ENCODE data around the gene ANKRD10.
"Not testable (repeated sequence)": the region's sequence is repeated elsewhere in the genome, so short reads cannot be mapped to it uniquely, and the experiment has no call there.

Gene ANKRD10

DNA sequence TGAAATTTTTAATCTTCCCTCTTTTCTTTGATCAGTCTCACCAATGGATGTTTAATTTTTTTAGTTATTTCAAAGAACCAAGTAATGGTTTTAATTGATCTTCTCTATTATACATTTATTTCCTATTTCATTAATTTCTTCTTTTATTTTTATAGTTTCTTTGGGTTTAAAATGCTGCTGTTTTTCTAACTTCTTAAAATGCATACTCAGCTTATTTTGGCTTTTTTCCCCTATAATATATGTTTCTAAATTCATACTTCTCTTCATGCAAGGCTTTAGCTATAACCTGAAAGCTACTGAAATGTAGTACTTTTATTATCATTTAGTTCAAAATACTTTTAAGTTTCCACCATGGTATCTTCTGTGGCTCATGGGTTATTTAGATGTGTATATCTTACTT is 53.9 kb downstream of the ANKRD10 start:
- no peak for DNase-seq

DNA sequence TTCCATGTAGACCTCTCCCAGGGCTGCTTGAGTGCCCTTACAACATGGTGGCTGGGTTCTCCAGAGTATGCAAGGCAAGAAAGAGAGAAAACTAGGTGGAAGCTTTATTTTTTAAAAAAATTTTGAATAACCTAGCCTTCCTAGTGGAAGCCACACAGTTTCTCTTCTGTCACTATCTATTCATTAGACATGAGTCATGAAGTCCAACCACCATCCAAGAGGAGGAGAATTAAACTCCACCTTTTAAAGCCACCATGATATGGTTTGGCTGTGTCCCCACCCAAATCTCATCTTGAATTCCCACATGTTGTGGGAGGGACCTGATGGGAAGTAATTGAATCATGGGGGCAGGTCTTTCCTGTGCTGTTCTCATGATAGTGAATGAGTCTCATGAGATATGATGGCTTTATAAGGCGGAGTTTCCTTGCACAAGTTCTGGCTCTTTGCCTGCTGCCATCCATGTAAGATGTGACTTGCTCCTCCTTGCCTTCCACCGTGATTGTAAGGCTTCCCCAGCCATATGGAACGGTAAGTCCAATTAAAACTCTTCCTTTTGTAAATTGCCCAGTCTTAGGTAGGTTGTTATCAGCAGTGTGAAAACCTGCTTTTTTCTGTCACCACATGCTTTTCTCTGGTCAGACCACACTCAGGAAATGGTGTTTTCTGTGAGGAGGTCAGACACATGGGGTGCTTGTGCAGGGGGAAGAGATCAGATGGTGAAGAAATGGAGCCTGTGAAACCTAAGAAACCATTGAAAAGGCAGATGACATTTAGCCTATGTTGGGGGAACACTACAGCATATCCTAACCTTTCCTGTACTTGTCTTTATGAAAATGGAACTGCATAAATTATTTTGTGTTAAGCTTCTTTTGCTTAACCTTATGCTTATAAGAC is 57.7 kb downstream of the ANKRD10 start:
- DNase-seq: no peak

DNA sequence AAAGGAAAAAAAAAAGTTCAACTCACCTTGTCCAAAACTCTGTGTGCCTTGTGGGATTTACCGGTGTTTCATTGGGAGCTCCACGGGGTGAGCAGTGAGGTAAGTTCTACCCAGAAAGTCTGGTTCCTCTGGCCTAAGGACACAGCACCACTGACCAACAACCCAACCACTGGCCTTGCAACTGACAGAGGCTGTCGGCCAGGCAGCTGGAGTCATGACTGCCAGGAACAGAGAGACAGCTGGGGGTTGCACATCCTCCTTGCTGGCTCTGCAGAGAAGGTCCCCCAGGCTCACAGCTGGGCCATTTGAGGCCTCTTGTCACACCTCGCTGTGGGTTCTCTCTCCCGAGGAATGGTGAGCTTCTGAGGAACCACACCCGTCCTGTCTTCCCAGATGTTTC is 59.5 kb downstream of the ANKRD10 start:
- DNase-seq: no peak

DNA sequence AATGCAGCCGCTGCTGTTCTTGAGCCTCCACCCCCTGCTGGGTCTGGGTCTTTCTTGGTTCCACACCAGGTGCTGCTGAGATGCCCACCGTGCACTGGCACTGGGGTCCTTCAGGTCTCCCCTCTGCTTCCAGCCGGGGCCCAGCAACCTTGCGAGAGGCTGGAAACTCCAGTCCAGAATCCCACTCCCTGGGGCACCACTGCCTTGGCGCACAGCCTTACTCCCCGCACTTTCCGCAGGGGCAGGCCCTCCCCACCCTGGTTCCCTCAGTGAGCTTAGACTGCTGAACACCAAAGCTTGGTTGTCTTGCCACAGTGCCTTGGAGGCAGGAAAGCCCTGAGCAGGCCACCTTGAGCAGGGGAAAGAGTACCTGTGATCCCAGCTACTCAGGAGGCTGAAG is 60.0 kb downstream of the ANKRD10 start:
- DNase-seq: no peak

DNA sequence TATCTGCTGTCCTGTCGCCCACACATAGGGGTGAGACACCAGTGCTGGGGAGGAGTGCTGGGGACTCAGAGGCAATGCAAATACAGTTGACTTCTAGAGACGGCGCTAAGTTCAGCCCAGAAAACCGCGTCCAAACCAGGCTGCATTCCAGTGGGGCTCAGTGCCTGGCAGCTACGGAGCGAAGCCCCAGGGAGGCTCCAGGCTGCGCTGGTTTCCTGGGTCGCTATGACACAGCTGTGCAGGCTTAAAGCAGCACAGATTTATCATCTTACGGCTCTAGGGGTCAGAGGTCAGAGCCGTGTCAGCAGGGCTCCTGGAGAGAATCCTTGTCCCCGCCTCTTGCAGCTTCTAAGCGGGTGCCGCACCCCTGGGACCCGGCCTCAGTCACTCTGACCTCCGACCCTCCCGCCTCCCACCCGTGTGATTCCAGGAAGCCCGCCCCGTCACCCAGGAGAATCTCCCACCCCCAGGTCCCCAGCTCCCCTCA is 61.6 kb downstream of the ANKRD10 start:
- no peak for DNase-seq

DNA sequence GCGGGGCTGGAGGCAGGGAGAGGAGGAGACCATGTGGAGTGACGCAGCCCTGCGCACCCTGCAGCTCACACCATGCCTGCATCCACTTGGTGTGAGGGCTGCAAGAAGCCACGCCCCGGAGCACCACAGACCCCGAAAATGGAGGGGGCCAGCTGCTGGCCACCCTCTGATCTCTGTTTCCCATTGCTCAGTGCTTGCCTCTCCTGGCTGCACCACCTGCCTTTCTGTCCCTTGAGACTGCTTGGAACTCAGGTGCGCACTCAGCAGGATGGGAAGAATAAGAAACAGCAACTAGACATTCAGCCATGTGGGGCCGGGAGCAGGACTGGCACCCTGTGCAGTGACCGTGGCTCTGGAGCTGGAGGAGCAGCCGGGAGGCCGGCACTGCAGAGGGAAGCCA is 64.0 kb downstream of the ANKRD10 start:
- DNase-seq: no peak

DNA sequence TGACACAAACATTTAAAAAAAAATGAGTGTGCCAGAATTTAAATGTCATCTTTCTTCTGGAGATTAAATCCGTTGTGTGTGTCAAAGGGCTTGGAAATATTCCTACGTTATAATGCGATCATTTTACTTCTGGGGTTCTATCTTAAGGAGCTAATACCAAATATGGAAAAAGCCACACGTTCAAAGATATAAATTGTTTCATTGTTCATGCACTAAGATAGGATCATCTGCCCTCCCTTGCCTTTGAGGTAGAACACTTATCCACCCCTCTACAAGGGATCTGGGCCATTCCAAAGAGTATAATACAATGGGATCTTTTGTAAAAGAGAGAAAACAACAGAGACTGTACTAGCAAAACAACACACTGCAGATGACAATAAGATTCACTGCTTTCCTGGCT is 64.9 kb downstream of the ANKRD10 start:
- no peak for DNase-seq

DNA sequence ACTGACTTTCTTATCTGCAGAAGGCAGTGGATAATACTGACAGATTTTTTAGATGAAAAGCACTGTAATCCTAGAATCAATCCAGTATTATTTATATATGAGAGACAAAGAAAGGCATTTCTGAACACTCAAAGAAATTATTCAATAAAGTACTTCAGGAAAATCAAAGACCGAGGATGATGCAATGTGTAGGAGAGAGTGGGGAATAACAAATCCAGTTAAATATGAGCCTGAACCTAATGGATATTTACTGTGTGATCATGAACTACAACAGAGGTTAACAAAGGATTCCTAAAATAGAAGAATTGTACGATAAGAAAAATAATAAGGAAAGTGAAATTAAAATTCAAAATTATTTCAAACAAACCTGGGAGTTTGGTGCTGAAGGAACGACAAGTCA is 69.3 kb downstream of the ANKRD10 start:
- no peak for DNase-seq

DNA sequence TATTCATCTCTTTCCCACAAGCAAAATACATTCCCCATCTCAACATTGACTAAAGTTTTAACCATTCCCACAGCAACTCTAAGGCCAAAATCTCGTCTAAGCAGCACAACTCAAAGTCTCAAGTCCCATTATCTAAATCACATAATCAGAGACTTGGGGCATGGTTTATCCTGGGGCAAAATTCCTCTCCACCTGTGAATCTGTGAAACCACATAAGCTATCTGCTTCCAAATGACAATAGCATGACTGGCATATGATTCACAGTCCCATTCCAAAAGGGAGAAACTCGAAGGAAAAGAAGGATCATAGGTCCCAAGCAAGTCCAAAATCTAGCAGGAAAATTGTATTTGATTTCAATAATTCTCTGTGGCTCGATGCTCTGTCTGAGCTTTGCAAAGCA is 73.0 kb downstream of the ANKRD10 start:
- DNase-seq: no peak

DNA sequence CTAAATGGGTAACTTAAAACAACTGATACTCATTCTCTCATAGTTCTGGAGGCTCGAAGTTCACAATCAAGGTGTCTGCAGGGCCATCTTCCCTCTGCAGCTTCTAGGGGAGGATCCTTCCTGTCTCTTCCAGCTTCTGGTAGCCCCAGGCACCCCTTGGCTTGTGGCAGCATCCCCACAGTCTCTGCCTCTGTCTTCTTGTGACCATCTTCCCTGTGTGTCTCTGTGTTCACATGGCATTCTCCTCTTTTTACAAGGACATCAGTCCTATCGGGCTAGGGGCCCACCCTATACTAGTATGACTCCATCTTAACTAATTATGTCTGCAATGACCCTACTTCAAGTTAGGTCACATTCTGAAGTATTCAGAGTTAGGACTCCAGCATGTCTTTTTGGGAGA is 73.5 kb downstream of the ANKRD10 start:
- no peak for DNase-seq

DNA sequence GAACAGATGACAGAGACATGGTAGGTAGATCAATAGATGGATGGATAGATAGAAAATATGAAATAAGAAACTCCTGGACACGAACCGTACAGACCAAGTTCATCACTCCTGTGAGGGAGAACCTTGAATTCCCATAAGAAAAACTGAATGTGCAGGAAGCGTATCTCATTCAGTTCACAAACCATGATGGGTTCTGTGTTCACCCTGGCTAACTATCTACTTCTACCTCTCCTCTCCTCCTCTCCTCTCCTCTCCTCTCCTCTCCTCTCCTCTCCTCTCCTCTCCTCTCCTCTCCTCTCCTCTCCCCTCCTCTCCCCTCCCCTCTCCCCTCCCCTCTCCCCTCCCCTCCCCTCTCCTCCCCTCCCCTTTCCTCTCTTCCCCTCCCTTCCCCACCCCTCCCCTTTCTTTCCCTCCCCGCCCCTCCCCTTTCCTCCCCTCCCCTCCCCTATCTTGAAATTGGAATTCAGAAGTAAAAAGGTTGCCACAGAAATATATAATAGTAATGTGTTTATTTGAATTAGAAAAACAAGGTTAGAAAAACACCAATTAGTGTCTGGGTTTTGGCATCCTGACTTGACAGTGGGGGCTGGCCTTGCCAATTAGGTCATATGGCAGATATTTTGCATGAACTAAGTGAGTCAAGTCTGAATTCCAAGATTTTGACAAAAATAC is 75.9 kb downstream of the ANKRD10 start:
- DNase-seq: no peak

DNA sequence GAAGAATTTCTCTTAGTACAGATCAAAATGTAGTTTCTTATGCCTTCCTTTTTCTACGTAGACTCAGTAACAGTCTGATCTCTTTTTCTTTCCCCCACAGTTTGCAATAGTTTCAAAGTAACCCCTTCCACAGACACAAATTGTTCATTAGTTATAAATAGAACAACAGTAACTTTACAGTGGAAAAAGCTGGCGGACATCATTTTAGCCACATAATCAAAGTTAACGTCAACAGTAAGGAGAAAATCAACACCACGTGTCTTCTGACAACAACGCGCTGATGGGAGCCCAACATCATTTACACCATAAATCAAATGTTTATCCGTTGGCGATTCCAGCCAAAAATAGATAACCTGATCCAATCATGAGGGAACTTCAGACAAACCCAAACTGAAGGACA is 76.8 kb downstream of the ANKRD10 start:
- no peak for DNase-seq

DNA sequence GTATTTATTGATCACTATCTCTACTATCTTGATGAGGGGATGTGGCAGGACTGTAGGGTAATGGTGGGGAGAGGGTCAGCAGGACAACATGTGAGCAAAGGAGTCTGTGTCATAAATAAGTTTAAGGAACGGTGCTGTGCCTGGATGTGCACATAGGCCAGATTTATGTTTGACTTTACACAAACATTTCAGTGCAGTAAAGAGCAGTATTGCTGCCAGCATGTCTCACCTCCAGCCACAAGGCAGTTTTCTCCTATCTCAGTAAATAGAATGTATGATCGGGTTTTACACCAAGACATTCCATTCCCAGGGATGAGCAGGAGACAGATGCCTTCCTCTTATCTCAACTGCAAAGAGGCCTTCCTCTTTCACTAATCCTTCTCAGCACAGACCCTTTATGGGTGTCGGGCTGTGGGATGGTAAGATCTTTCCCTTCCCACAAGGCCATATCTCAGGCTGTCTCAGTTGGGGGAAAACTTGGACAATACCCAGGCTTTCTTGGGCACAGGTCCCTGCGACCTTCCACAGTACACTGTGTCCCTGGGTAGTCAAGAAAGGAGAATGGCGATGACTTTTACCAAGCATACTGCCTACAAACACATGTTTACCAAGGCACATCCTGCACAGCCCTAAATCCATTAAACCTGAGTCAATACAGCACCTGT is 77.3 kb downstream of the ANKRD10 start:
- not testable (repeated sequence) for DNase-seq

DNA sequence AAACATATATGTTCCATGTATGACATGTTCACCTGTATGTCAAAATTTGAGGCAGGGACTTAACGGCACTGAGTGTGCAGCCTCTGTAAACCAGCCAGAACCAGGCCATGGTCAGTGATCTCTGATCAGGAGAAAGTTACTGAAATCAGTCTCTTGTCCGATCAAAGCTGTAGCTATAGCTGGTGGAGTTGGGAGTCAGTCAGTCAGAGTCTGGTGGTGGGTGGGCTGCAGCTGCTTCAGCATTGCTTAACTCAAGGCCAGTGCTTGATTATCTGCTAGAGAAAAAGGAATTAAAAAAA is 78.3 kb downstream of the ANKRD10 start:
- DNase-seq: no peak

DNA sequence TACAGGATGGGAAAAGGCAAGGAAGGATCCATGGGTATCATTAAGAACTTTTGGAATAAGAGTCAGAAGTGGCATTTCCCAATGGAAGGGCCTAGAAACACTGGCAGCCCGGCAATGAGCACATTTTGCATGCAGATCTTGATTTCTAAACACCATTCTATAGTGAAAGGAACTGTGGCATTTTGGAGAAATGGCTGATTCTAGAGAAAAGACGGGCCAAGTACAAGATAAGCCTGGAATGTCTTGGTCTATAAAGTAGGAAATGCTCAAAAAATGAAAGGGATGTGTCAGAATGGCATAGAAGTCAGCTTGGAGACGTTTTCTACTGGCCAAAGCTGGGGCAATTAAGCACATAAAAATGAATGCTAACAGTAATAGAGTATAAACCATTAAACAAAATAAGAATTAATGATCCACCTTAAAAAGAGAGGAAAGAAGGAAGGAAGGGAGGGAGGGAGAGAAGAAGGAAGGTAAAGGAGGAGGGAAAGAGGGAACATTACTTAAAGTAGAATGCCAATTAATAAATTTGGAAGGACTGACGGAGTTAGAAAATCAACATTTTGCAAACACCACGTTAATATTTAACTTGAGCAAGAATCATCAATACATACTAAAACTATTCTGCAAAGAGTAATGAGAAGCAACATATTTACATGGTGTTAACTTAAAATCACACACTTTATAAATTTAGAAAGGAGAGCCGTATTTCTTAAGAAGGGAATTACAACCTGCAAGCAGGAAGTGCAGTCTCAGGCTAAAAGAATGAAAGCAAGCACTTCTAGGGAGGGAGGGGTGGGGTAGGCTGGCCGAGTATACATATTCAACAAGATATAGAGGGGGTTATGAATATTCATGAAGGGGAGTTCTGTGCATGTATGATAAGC is 78.9 kb downstream of the ANKRD10 start:
- no peak for DNase-seq

DNA sequence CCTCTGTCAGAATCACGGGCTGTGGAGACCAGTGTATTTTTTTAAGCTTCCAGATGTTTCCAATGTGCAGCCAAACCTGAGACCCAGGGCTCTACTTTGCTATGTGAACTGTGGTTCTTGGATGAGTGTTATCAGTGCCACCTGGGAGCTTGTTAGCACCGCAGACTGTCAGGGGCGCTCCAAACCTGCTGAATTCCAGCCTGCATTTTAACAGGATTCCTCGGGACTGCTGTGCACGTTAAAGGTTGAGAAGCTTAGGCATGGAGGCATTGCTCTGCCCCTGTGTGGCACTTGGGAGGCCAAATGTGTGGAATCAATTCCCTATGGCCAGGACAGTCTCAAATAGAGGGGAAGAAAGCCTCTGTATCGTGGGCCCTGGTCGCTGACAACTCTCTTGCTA is 80.3 kb downstream of the ANKRD10 start:
- no peak for DNase-seq

DNA sequence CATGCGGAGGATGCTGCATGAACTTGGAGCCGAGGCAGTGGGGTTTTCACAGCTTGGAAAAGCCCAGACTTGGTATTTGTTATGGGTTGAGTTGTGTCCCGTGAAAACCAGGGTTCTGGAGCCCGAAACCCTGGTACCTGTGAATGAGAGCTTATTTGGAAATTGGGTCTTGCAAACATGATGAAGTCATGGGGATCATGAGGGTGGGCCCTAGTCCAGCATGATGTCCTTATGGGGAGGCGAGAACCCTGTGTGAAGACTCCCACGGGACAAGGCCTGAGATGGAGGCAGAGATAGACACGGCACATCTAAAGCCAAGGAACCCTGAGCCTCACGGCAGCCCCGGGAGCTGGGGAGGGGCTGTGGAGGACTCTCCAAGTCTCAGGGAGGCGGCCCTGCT is 82.3 kb downstream of the ANKRD10 start:
- DNase-seq: no peak

DNA sequence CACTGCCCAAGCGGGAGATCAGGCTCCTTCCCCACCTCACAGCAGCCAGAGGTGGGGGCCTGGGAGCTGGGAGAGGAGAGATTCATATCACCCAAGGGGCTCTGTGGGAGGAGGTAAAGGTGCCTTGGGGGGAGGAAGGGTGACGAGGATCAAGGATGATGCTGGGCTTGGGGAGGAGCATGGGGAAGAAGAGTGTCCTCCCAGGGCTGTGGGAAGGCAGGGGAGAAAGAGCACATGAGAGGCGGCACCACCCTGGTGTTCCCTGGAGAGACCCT is 82.7 kb downstream of the ANKRD10 start:
- DNase-seq: no peak

DNA sequence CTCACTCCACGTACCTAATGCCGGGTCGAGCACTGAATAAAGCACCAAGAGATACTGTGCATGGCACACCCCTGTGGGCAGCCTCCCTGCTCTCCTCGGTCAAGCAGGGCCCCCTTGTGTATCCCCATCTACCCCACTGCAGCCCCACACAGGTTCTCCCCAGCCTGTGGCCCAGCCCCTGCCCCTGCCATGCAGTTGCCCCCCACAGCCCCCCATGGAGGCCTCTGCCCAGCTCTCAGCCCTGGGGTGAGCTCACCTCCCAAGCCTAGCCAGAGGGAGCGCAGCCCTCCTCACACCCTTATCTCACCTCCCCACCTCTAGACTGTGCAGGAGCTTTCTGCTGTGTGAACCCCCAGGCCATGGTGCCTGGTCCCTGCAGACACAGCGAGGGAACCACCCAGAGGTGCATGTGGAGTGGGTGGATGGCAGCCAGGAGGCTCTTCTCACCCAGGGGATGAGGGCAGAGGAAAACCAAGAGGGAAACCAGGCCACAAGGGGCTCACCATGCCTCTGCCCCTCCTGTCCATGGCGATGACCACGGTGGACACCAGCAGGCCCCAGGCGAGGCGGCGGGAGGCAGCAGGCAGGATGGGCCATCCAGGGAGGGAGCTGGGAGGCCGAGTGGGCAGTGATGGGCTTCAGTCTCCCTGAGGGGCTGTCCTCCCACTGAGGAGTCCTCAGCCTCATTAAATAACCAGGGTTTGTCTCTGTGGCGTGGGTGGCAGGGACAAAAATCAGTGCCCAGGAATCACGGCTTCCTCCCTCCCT is 83.2 kb downstream of the ANKRD10 start:
- DNase-seq: no peak

DNA sequence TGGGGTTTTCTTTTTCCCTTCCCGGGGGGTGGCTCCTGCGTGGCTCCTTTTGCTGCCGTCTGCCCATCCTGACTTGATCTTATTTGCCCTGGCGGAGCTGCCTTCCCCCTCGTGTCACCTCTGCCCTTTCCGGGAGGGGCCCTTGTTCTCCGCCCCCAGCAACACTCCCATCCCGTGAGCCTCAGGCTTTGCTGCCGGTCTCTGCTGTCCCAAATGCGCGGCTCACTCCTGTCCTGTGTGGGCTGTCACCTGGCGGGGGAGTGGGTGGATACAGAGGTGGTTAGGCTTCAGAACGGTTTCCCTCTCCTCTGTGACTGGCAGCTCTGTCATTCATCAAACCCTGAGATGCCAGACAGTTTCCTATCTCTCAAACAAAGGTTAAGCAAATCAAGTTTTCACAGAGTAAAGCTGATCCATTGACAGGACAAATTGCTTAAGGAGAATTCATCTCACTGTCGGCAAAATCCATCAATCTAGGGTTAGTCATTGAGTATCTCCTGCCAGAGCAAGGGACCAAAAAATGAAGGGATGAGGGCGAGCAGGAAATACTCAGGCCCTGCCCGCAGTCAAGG is 84.0 kb downstream of the ANKRD10 start:
- no peak for DNase-seq

DNA sequence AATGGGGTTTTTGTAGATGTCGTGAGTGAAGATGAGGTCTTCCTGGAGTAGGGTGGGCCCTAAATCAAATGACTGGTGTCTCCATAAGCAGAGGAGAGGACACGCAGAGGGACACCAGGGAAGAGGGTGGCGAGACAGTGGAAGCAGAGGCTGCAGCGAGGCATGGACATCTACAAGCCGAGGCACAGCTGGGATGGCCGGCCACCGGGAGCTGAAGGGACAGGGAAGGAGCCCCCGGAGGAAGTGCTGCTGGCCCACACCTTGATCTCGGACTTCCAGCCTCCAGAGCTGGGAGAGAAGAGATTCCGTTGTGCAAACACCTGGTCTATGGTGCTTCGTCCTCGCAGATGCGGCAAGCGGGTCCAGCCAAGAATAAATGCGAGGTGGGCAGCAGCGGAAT is 84.5 kb downstream of the ANKRD10 start:
- no peak for DNase-seq

DNA sequence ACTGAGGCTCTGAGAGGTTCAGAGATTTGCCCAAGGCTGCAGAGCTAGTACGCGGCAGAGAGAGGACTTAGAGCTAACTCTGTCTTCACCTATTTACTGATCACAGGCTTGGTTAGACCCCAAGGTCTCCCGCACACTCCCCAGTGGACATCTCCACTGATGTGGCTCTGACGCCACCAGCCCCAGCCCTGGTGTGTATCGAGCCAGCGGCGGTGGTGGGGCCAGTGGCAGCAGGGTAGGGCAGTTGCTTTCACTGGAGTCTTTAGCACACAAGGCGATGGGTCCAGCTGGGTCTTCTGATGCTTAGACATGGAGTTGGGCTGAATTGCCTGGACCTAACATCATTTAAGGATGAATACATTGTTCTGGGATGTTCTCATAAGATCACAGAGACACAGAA is 85.4 kb downstream of the ANKRD10 start:
- no peak for DNase-seq
